B cell (primary cell): ENCODE data around the gene PLAAT4.

Experiments
- CTCF ChIP-seq: fragments of 200-600 bp; IDR thresholded peaks from one replicate; pipeline ENCODE4 v1.8.0; 2022; ENCODE audit warnings: antibody characterized with exemption, mild to moderate bottlenecking
- EZH2 ChIP-seq: IDR thresholded peaks from 2 replicates; pipeline ENCODE4 v1.6.1; 2012; ENCODE audit warnings: borderline replicate concordance, low read depth, mild to moderate bottlenecking, moderate library complexity, low read length; ENCODE audit not compliant: insufficient read depth, poor library complexity, severe bottlenecking

GRCh38 chr11:63503492-63503891, 33.1 kb upstream of the PLAAT4 start:
- no peak for TF ChIP-seq EZH2
- no peak for TF ChIP-seq CTCF
